ENCODE data around the gene YPEL2. TPM values are rescaled to one million over a fixed set of nuclear protein-coding genes. Genes with fewer than 3 reads are reported as not detected.
A peak's percentile ranks its signal among the peaks of the same experiment; 100 is the strongest.

Gene YPEL2
- total and polyA plus RNA-seq, 2 of the 13 experiments (the other 11 are each of a cell fraction or from before 2014, with no cell fraction given), result 8.5 to 21.1 TPM

DNA sequence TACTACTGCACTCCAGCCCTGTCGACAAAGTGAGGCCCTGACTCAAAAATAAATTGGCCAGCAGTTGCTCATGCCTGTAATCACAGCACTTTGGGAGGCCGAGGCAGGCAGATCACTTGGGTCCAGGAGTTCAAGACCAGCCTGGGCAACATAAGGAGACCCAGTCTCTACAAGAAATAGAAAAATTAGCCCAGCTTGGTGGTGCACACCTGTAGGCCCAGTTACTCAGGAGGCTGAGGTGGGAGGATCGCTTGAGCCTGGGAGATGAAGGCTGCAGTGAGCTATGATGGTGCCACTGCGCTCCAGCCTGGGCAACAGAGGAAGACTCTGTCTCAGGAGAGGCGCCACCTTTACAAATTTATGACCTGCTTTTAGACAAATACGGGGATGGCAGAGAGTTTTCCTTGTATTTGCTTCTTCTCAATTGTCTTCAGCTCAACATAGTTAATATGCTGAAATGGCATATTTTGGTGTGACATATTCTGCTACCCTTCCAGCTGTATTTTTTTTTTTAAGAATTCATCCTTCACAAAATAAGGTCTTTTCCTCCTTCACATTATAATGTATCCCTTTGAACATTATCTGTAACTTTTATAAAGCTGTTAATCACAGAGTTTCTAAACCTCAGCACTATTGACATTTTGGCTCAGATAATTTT is 21.1 kb upstream of the YPEL2 start:
- intact Hi-C loops (cut with micrococcal nuclease; ENCODE audit: unreplicated experiment) (loop anchor here (2.0 kb wide), 2 partner anchors 210 to 248 kb away; no protein-coding TSS in a partner anchor), in situ Hi-C loops (cut with HindIII; ENCODE audit: extremely low pct_ligation_motif_present, low pct_unique_long_range_greater_than_20kb) (loop anchor here (5.0 kb wide), 1 partner anchor 252 kb away; no protein-coding TSS in a partner anchor)
- Histone ChIP-seq H2AFZ (ENCODE audit: low read length) (no peak overlapping the region), H3K27ac (ENCODE audit: extremely low read length, insufficient read depth, low read length) (no peak overlapping the region), H3K79me2 (ENCODE audit: insufficient read depth, low read length) (no peaks in the 10 kb centered on the region), H3K4me2 (ENCODE audit: low read depth, low read length) (peak overlapping the region; percentile 50), H3K4me3 (replicated peaks in 1 of 3; ENCODE audit: insufficient read depth in 1 of 3, low read depth in 2 of 3, low read length in 3 of 3) (no peak overlapping the region), H3K36me3 (replicated peaks in 1 of 2; ENCODE audit: control insufficient read depth in 1 of 2, insufficient read depth in 2 of 2, low read length in 2 of 2) (no peaks in the 10 kb centered on the region), H3K4me1 (ENCODE audit: insufficient read depth, low read length) (peaks cover 34% of the 10 kb centered on the region), H4K20me1 (ENCODE audit: insufficient read depth, low read length) (no peaks in the 10 kb centered on the region), H3K9ac (ENCODE audit: insufficient read depth, low read depth, low read length) (no peak overlapping the region), H3K27me3 (ENCODE audit: control insufficient read depth in 1 of 2, insufficient read depth in 2 of 2, low read length in 2 of 2) (no peaks in the 10 kb centered on the region), H3K9me3 (ENCODE audit: low read length) (no peaks in the 10 kb centered on the region)
- ATAC-seq (no peak), FAIRE-seq (no peak), DNase-seq (ENCODE audit: low spot score) (no peak)
- CTCF ChIA-PET (ENCODE audit: low intra/inter-chr PET ratio, low total read pairs), result interaction anchor here (0.6 to 6.5 kb wide), 6 partner anchors 19 to 249 kb away, joined by 3 to 94 read pairs (median 6); no protein-coding TSS in a partner anchor
- WGBS (ENCODE audit: low lambda C conversion rate), result 47% methylated on average over 6 of the region's 6 CpGs
- POLR2A ChIA-PET, result interaction anchor here (1.9 kb wide), 2 partner anchors 130 to 309 kb away, joined by 5 to 10 read pairs; partner anchors contain the start of gene CLTC
- BruUV-seq (replicated peaks), result no TSS peak
- TF ChIP-seq CREBL2 (CRISPR knock-in tag; IDR thresholded peaks at IDR 0.05; ENCODE audit: borderline replicate concordance) (no peak), ZFP36 (IDR thresholded peaks at IDR 0.05; ENCODE audit: borderline replicate concordance, low read depth, low read length, partially characterized antibody) (no peak), ZNF292 (CRISPR knock-in tag; IDR thresholded peaks at IDR 0.05; ENCODE audit: borderline replicate concordance, low read depth) (no peak), MAFK (conservative IDR thresholded peaks at IDR 0.05 in 1 of 2, IDR thresholded peaks at IDR 0.05 in 1 of 2; ENCODE audit: low read length in 2 of 2) (peak; percentile 99), ZNF460 (CRISPR knock-in tag; IDR thresholded peaks at IDR 0.05; ENCODE audit: borderline replicate concordance) (peak; percentile 59; the same call in 1 of the 2 replicates), TAF1 (CRISPR knock-in tag; IDR thresholded peaks at IDR 0.05) (no peak), ZFP41 (CRISPR knock-in tag; IDR thresholded peaks at IDR 0.05; ENCODE audit: borderline replicate concordance) (no peak), EED (CRISPR knock-in tag; IDR thresholded peaks at IDR 0.05) (no peak), ZNF343 (CRISPR knock-in tag; IDR thresholded peaks at IDR 0.05) (no peak), MAFF (IDR thresholded peaks at IDR 0.05; ENCODE audit: low read depth, low read length) (peak; percentile 97), RBM39 (IDR thresholded peaks at IDR 0.05; ENCODE audit: low read depth, low read length, poor library complexity, severe bottlenecking) (no peak), ZNF501 (CRISPR knock-in tag; IDR thresholded peaks at IDR 0.05) (peak; percentile 30; the same call in 1 of the 2 replicates), SYNCRIP (IDR thresholded peaks at IDR 0.05; ENCODE audit: insufficient read depth, low read depth, low read length) (no peak), ZNF510 (CRISPR knock-in tag; IDR thresholded peaks at IDR 0.05; ENCODE audit: low read depth) (no peak)
- TF ChIP-seq, protein P1, sequence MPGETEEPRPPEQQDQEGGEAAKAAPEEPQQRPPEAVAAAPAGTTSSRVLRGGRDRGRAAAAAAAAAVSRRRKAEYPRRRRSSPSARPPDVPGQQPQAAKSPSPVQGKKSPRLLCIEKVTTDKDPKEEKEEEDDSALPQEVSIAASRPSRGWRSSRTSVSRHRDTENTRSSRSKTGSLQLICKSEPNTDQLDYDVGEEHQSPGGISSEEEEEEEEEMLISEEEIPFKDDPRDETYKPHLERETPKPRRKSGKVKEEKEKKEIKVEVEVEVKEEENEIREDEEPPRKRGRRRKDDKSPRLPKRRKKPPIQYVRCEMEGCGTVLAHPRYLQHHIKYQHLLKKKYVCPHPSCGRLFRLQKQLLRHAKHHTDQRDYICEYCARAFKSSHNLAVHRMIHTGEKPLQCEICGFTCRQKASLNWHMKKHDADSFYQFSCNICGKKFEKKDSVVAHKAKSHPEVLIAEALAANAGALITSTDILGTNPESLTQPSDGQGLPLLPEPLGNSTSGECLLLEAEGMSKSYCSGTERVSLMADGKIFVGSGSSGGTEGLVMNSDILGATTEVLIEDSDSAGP (CRISPR knock-in tag; IDR thresholded peaks at IDR 0.05; ENCODE audit: borderline replicate concordance), result 0 out of 2 replicates have a peak, but pooled peaks have one; percentile 27
- TF ChIP-seq, protein P2, sequence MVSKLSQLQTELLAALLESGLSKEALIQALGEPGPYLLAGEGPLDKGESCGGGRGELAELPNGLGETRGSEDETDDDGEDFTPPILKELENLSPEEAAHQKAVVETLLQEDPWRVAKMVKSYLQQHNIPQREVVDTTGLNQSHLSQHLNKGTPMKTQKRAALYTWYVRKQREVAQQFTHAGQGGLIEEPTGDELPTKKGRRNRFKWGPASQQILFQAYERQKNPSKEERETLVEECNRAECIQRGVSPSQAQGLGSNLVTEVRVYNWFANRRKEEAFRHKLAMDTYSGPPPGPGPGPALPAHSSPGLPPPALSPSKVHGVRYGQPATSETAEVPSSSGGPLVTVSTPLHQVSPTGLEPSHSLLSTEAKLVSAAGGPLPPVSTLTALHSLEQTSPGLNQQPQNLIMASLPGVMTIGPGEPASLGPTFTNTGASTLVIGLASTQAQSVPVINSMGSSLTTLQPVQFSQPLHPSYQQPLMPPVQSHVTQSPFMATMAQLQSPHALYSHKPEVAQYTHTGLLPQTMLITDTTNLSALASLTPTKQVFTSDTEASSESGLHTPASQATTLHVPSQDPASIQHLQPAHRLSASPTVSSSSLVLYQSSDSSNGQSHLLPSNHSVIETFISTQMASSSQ (IDR thresholded peaks at IDR 0.05; ENCODE audit: low read depth), result no peak
- TF ChIP-seq, protein P2 (CRISPR knock-in tag; IDR thresholded peaks at IDR 0.05; ENCODE audit: borderline replicate concordance), result no peak
